Subcutaneous abdominal adipose tissue (tissue), 5 donors: ENCODE results near the gene DSC3.
A peak's percentile ranks its signal among the peaks of the same experiment; 100 is the strongest.
"Not testable (repeated sequence)": the region's sequence is repeated elsewhere in the genome, so short reads cannot be mapped to it uniquely, and the experiment has no call there.

Experiments
- H3K27ac ChIP-seq: one replicate; pipeline ENCODE4 v1.7.0; 2013; ENCODE audit warnings: low read depth, mild to moderate bottlenecking, inconsistent platforms, low read length, moderate library complexity
- H3K27me3 ChIP-seq, 5 donors: one replicate each; pipeline ENCODE4 v1.7.0; 2013; ENCODE audit warnings: low read length in 5 of 5, inconsistent platforms in 1 of 5; ENCODE audit not compliant: control insufficient read depth in 5 of 5, insufficient read depth in 4 of 5
- H3K36me3 ChIP-seq, 5 donors: one replicate each; pipeline ENCODE4 v1.7.0; 2013; ENCODE audit warnings: low read length in 5 of 5; ENCODE audit not compliant: control insufficient read depth in 5 of 5, insufficient read depth in 5 of 5
- H3K4me1 ChIP-seq, 5 donors: one replicate each; pipeline ENCODE4 v1.7.0; 2013; ENCODE audit warnings: low read length in 5 of 5, mild to moderate bottlenecking in 3 of 5, moderate library complexity in 1 of 5; ENCODE audit not compliant: control insufficient read depth in 5 of 5, insufficient read depth in 5 of 5
- H3K4me3 ChIP-seq, 5 donors: one replicate each; pipeline ENCODE4 v1.7.0; 2013; ENCODE audit warnings: low read length in 5 of 5, low read depth in 1 of 5
- H3K9ac ChIP-seq, 5 donors: one replicate each; pipeline ENCODE4 v1.7.0; 2013; ENCODE audit warnings: low read length in 5 of 5, mild to moderate bottlenecking in 4 of 5, moderate library complexity in 3 of 5
- H3K9me3 ChIP-seq, 5 donors: one replicate each; pipeline ENCODE4 v1.7.0; 2013; ENCODE audit warnings: low read length in 5 of 5; ENCODE audit not compliant: control insufficient read depth in 5 of 5
- donor health status: healthy.
- donor health status: healthy.
- donor health status: healthy.
- donor health status: healthy.
- donor health status: healthy.

The DSC3 gene

DNA sequence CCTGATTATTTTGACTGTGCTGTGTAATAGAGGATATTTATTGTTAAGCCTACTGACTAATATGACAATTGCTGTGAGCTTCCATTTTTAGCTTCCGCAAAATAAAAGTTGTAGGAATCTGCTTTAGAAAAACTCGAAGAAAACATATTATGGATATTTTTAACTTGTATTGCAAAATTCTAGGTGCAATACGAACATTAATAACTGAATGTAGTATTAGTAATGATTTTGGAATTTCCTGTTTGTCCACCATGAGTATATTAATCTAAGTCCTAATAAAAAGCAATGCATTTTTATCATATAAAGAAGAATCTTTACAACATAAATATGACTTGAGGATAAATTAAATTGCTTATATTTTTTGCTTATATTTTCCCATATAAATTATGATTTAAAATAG, 2.4 kb upstream of the DSC3 start:
- H3K9me3 ChIP-seq = no peaks in the 10 kb centered on the region
- no peaks in the 10 kb centered on the region for H3K36me3 ChIP-seq
- H3K9ac ChIP-seq = no peak overlapping the region
- H3K27me3 ChIP-seq = peaks cover 24 to 41% (median 37%) of the 10 kb centered on the region in 5 donors
- no peak overlapping the region for H3K4me3 ChIP-seq
- no peak overlapping the region for H3K27ac ChIP-seq
- H3K4me1 ChIP-seq = peaks cover 1 to 23% (median 22%) of the 10 kb centered on the region in 5 donors

DNA sequence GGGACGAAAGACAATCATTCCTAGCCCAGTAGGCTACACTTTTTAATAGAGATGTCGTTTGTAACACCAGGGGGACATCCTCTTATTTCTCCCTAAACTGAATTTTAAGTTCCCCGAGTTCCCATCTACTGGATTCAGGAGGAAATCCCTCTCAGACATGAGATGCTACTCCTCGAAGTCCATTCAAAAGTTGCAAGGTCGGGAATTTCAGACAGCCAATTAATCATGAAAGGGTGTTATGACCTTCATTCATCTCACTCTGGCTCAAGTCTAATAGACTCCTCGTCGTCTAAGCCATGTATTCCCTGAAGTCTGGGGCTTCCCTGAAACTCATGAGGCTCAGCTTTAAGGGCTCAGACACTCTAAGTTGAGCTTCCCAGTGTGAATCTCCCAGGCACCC, 1.2 kb upstream of the DSC3 start:
- Histone ChIP-seq H3K9me3 (no peaks in the 10 kb centered on the region), H3K36me3 (no peaks in the 10 kb centered on the region), H3K4me3 (no peak overlapping the region), H3K4me1 (peaks cover 1 to 23% (median 22%) of the 10 kb centered on the region in 5 donors), H3K27me3 (peaks cover 24 to 42% (median 41%) of the 10 kb centered on the region in 5 donors), H3K9ac (no peak overlapping the region), H3K27ac (no peak overlapping the region)

DNA sequence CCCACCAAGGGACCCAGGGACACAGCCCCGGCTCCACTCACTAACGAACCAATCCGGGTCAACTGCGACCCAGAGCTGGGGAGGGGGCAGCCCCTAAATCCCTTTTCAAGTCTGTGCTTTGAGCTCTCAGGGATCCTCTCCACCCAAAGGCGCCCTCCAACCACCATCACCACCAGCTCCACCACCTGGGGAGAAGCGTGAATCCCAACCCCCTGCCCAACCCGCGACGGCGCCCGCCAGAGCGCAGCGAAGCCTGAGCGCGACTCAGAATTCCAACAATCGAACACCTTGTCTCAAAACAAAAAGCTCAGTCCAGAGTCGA, 497 bp downstream of the DSC3 start:
- Histone ChIP-seq H3K9ac (no peak overlapping the region), H3K27me3 (peaks cover 24 to 42% (median 41%) of the 10 kb centered on the region in 5 donors), H3K4me3 (peak overlapping the region in 4 of 5 donors; percentile 48 to 65 (median 54)), H3K27ac (no peak overlapping the region), H3K9me3 (no peaks in the 10 kb centered on the region), H3K36me3 (no peaks in the 10 kb centered on the region), H3K4me1 (peaks cover 1 to 23% (median 22%) of the 10 kb centered on the region in 5 donors)

DNA sequence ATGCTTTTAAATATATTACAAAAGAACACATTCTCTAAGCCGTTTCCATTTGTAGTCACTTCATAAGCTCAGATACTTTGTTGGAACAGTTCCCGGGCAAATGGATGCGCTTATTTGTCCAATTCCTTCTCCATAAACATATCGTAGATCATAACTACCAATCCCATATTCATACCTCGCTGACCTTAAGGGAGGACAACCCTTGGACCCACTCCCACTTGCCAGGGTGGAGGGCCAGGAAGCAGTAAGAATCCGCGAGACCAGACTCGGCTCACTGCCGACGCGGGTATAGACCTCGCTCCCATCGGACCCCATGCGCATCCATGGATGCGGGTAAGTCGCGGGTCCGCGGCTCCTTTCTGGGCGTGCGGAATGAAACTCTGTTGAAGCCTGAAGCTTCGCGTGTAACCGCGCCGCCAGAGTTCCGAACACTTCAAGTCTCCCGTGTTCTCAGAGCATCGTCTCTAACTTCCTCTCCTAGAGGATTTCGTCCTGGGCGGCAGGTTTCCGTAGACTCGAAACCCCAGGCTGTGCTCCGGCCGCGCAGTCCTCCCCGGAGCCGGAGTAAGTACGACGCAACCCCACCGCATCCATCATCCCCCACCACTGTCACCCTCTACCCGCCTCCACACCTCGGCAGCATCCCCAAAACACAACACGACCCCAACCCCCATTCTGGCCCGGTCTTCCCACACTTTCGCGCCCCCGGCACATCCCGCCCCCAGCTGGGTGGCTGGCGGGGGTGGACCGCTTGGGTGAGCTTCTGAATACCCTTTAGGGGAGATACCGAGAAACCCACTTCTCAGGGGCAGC, 1.1 kb downstream of the DSC3 start:
- peaks cover 24 to 42% (median 41%) of the 10 kb centered on the region in 5 donors for H3K27me3 ChIP-seq
- H3K27ac ChIP-seq = no peak overlapping the region
- H3K4me1 ChIP-seq = peaks cover 1 to 23% (median 22%) of the 10 kb centered on the region in 5 donors
- no peaks in the 10 kb centered on the region for H3K9me3 ChIP-seq
- no peaks in the 10 kb centered on the region for H3K36me3 ChIP-seq
- no peak overlapping the region for H3K9ac ChIP-seq
- H3K4me3 ChIP-seq = peak overlapping the region in 4 of 5 donors; percentile 30 to 55 (median 52)

DNA sequence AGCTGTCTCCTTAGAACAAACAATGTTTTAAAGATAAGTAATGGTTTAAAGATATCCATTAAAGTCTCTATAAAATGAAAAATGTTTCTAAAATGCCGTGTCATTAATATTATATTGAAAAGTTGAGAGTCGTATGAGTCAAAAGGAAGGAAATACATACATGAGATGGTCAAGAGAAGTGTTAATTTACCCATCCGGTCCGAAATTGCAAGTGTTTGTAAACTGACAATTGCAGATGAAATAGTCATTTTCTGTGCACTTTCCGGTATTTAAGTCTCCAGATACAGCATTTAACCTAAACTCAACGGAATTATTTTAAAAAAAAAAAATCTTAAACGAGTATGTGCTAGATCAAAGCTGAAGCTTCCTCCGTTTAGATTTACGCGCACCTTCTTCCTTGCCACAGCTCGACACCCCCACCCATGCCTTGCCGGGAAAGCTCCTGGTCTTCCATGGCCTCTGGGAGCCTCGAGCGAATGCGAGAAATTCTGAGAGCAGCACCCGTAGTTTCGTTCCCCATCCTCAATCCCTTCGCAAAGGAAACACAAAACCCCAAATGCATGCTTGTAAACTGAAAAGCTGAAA, 1.8 kb downstream of the DSC3 start:
- peaks cover 19 to 42% (median 41%) of the 10 kb centered on the region in 5 donors for H3K27me3 ChIP-seq
- H3K27ac ChIP-seq = no peak overlapping the region
- no peak overlapping the region for H3K9ac ChIP-seq
- peak overlapping the region in 4 of 5 donors; percentile 30 to 55 (median 52) for H3K4me3 ChIP-seq
- peaks cover 1 to 23% (median 22%) of the 10 kb centered on the region in 5 donors for H3K4me1 ChIP-seq
- no peaks in the 10 kb centered on the region for H3K9me3 ChIP-seq
- no peaks in the 10 kb centered on the region for H3K36me3 ChIP-seq

DNA sequence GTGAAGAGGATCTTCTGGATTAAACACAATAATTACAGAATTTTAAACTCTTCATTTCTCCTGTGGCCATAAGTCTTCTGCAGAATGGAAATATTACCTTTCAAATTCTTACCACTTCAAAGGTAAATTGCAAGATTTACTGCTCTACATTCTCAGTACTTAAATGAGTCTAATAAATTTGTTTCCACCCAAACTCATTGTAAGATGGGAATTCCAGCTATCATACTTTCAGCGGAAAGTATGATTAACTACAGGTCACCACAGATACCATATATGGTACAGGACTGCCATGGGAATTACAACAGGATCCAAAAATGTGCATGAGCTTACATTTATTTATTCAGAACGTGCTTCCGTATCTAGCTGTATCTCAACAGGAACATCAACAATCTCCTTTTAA, 3.1 kb downstream of the DSC3 start:
- H3K9ac ChIP-seq = no peak overlapping the region
- H3K9me3 ChIP-seq = no peaks in the 10 kb centered on the region
- no peak overlapping the region for H3K4me3 ChIP-seq
- no peak overlapping the region for H3K27ac ChIP-seq
- H3K27me3 ChIP-seq = peaks cover 19 to 42% (median 38%) of the 10 kb centered on the region in 5 donors
- peaks cover 1 to 23% (median 22%) of the 10 kb centered on the region in 5 donors for H3K4me1 ChIP-seq
- H3K36me3 ChIP-seq = no peaks in the 10 kb centered on the region

DNA sequence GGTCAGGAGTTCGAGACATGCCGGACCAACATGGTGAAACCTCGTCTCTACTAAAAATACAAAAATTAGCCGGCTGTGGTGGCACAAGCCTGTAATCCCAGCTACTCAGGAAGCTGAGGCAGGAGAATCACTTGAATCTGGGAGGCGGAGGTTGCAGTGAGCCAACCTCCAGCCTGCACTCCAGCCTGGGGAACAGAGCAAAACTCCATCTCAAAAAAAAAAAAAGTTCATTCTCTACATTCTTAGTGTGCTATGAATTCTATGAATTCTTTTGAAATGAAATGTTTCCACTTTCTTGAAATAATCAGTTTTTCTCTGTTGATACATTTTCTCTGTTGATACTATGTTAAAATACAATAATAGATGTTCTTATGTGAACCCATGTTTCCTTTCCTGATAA, 4.9 kb downstream of the DSC3 start:
- not testable (repeated sequence) for H3K9ac ChIP-seq, H3K27ac ChIP-seq, H3K9me3 ChIP-seq, H3K4me3 ChIP-seq, H3K36me3 ChIP-seq
- Histone ChIP-seq H3K4me1 (peaks cover 1 to 21% (median 18%) of the 10 kb centered on the region in 5 donors), H3K27me3 (peaks cover 15 to 33% (median 24%) of the 10 kb centered on the region in 5 donors)

DNA sequence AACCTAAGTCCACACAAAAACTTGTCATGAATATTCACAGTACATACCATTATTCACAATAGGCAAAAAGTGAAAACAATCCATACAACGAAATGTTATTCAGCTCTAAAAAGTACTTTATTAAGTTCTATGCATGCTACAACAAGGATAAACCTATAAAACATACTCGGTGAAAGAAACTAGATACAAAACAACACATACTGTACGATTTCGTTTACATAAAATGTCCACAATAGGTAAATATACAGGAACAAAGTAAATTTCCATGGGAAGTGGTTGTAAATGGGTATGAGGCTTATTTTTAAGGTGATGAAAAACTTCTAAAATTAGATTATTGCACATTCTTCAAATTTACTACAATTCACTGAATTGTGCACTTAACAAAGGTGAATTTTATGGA, 8.0 kb downstream of the DSC3 start:
- H3K9me3 ChIP-seq = no peaks in the 10 kb centered on the region
- no peaks in the 10 kb centered on the region for H3K4me1 ChIP-seq
- no peak overlapping the region for H3K27ac ChIP-seq
- H3K4me3 ChIP-seq = no peak overlapping the region
- no peaks in the 10 kb centered on the region for H3K36me3 ChIP-seq
- H3K27me3 ChIP-seq = peaks cover 0 to 3% (median 0%) of the 10 kb centered on the region in 5 donors
- no peak overlapping the region for H3K9ac ChIP-seq

DNA sequence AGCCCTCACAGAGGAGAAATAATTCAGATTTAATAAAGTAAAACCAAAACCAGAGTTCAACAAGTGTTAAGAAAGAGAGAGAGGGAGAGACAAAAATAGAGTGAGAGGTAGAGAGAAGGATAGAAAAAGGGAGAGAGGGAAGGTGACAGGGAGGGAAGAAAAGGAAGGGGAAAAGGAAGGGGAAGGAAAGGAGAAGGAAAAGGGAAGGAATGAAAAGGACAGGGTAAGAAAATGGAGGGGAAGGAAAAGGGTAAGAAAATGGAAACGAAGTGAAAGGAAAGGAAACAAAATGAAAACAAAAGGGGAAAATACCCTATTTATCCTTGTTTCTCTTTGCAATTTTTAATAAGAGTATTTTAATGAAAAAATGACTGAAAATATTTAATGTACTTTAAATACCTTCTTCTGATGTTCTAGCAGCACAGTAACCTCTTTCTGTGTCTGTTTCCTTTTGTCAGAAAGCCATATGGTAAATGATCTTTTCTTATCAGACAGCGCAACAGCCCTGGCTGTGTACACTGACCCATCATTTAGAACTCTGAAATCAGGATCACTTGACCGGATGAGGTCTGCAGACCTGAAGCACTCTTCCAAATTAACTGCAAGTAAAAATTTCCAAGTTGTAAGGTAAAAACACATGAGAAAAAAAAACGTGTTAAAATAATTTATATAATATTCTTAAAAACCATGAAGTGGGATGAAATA, 11.8 kb downstream of the DSC3 start:
- H3K9me3 ChIP-seq = no peaks in the 10 kb centered on the region
- H3K9ac ChIP-seq = no peak overlapping the region
- no peak overlapping the region for H3K4me3 ChIP-seq
- no peak overlapping the region for H3K27ac ChIP-seq
- no peaks in the 10 kb centered on the region for H3K36me3 ChIP-seq
- no peaks in the 10 kb centered on the region for H3K4me1 ChIP-seq
- no peaks in the 10 kb centered on the region for H3K27me3 ChIP-seq
